A673 (cell line): ENCODE measurements around the gene DNASE1L3.

ENCODE experiments used
- EZH2 ChIP-seq: fragments of 200-600 bp; sonication (generic); IDR thresholded peaks from 2 replicates; pipeline ENCODE4 v1.6.1; 2017; ENCODE audit warnings: borderline replicate concordance, low read depth, mild to moderate bottlenecking, mixed read lengths, antibody characterized with exemption, low read length; ENCODE audit not compliant: poor library complexity, severe bottlenecking
- TF ChIP-seq, protein P1 (sequence below): fragments of 300-800, 200-600 bp; sonication (generic); conservative IDR thresholded peaks from 2 replicates; pipeline ENCODE4 v1.5.1; 2017; ENCODE audit warnings: low read depth, mild to moderate bottlenecking, antibody characterized with exemption, low read length, moderate library complexity, mixed read lengths

DNA sequence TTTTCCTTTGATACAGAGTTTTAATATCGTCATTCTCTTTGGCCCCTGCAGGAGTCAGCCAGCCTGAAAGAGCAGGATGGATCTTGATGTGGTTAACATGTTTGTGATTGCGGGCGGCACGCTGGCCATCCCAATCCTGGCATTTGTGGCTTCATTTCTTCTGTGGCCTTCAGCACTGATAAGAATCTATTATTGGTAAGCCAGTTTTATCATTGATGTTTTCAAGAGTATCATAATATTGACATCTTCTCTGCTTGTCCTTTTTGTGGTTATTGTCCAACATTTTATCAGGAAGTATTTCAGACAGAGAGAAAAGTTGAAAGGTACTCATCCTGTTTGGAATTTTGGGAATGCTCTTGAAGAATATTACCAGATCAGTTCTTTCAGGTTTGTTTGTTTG lies 45.7 kb upstream of the DNASE1L3 start:
- TF ChIP-seq, protein P1, sequence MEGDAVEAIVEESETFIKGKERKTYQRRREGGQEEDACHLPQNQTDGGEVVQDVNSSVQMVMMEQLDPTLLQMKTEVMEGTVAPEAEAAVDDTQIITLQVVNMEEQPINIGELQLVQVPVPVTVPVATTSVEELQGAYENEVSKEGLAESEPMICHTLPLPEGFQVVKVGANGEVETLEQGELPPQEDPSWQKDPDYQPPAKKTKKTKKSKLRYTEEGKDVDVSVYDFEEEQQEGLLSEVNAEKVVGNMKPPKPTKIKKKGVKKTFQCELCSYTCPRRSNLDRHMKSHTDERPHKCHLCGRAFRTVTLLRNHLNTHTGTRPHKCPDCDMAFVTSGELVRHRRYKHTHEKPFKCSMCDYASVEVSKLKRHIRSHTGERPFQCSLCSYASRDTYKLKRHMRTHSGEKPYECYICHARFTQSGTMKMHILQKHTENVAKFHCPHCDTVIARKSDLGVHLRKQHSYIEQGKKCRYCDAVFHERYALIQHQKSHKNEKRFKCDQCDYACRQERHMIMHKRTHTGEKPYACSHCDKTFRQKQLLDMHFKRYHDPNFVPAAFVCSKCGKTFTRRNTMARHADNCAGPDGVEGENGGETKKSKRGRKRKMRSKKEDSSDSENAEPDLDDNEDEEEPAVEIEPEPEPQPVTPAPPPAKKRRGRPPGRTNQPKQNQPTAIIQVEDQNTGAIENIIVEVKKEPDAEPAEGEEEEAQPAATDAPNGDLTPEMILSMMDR, result no peak
- TF ChIP-seq EZH2, result no peak
